ENCODE results near the gene TARBP1. TPM values are rescaled to one million over a fixed set of nuclear protein-coding genes. Genes with fewer than 3 reads are reported as not detected.

TARBP1 gene
- total RNA-seq, 1 donor from 2014 or later = 30.4 TPM

DNA sequence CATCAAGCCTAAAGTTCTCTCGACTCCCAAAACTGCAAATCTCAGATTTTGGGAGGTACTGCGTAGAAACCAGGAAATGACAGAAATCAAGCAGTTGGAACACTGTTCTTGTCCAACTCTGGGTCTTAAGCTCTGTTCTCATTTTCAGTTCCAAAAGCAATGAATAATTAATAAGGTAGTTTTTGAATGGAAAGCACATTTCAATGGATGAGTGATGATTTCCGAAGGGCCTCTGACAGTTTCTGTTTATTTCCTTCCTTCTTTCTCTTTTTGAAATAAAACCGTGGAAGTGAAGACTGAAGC, 20.9 kb upstream of the TARBP1 start:
- CTCF ChIA-PET = interaction anchor here (0.7 to 4.4 kb wide), 17 partner anchors 21 to 605 kb away, joined by 3 to 52 read pairs (median 4); no protein-coding TSS in a partner anchor
- H3K9me3 Mint-ChIP-seq = peaks cover 7% of the 10 kb centered on the region
- intact Hi-C loops (cut with micrococcal nuclease) = loop anchor here (1.0 to 5.0 kb wide), 11 partner anchors 12 to 661 kb away; partner anchors contain the start of gene RBM34
- TF ChIP-seq, protein P1, sequence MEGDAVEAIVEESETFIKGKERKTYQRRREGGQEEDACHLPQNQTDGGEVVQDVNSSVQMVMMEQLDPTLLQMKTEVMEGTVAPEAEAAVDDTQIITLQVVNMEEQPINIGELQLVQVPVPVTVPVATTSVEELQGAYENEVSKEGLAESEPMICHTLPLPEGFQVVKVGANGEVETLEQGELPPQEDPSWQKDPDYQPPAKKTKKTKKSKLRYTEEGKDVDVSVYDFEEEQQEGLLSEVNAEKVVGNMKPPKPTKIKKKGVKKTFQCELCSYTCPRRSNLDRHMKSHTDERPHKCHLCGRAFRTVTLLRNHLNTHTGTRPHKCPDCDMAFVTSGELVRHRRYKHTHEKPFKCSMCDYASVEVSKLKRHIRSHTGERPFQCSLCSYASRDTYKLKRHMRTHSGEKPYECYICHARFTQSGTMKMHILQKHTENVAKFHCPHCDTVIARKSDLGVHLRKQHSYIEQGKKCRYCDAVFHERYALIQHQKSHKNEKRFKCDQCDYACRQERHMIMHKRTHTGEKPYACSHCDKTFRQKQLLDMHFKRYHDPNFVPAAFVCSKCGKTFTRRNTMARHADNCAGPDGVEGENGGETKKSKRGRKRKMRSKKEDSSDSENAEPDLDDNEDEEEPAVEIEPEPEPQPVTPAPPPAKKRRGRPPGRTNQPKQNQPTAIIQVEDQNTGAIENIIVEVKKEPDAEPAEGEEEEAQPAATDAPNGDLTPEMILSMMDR (IDR thresholded peaks at IDR 0.05) = no peak
- DNase-seq = no peak
- POLR2A ChIA-PET = interaction anchor here (0.9 to 3.0 kb wide), 9 partner anchors 13 to 584 kb away, joined by 3 to 20 read pairs (median 4); no protein-coding TSS in a partner anchor
- H3K36me3 Mint-ChIP-seq (ENCODE audit: low read depth) = no peaks in the 10 kb centered on the region
- H3K27me3 Mint-ChIP-seq = no peaks in the 10 kb centered on the region
- ATAC-seq (ENCODE audit: low read depth) = no peak
- peaks cover 30% of the 10 kb centered on the region for H3K4me1 Mint-ChIP-seq
- no peak overlapping the region for H3K4me3 Mint-ChIP-seq
- H3K27ac Mint-ChIP-seq = no peak overlapping the region

DNA sequence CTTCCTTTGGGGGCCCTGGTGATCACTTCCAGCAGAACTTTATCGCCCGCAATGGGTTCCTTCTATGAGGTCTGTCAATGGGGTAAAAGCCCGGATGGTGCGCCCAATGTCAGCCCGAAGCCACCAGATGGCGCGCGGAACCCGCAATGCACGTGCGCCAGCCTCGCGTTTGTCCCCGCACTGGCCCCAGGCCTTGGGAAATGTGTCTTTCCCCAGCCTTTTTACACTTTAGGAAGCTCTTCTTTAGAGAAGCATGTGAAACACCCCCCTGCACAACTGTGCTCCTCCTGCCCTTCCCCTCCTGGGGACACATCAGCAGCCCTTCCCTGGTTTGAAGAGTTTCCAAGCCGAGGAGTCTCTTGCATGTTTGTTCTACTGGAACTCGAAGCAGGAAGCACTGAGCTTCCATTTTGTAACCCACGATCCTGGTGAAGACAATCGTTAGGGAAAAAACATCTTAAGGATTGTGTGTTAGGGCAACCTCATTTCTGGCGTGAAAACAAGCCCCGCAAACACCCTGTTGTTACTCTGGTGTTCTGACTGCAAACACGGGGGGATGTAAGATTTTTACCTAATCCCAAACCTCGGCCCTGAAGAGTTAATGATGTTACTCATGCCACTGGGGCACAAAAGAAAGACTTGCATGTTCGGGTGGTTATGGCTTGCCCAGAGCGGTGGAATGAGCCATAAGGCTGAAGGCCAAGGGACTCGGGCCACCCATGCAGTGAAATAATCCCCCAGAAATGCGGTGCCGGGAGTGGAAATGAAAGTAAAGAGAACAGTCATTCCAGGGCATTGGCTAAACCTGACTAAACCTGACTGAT, 20.4 kb upstream of the TARBP1 start:
- DNase-seq = peak; percentile 78
- ChIA-PET POLR2A (interaction anchor here (0.6 to 3.0 kb wide), 9 partner anchors 23 to 585 kb away, joined by 3 to 20 read pairs (median 4); no protein-coding TSS in a partner anchor), CTCF (interaction anchor here (0.7 to 4.4 kb wide), 18 partner anchors 21 to 605 kb away, joined by 3 to 52 read pairs (median 4); no protein-coding TSS in a partner anchor)
- intact Hi-C loops (cut with micrococcal nuclease) = loop anchor here (1.0 to 5.0 kb wide), 11 partner anchors 11 to 662 kb away; partner anchors contain the start of gene RBM34
- Mint-ChIP-seq H3K27ac (peak overlapping the region; percentile 66), H3K9me3 (peaks cover 4% of the 10 kb centered on the region), H3K36me3 (ENCODE audit: low read depth) (no peaks in the 10 kb centered on the region), H3K4me3 (peak overlapping the region; percentile 55), H3K4me1 (peaks cover 28% of the 10 kb centered on the region), H3K27me3 (no peaks in the 10 kb centered on the region)
- peak; percentile 91 for ATAC-seq (ENCODE audit: low read depth)
- TF ChIP-seq, protein P1 (IDR thresholded peaks at IDR 0.05) = peak; percentile 38

GRCh38 chr1:234498448-234499118, 19.6 kb upstream of the TARBP1 start:
- H3K36me3 Mint-ChIP-seq (ENCODE audit: low read depth) = no peaks in the 10 kb centered on the region
- intact Hi-C loops (cut with micrococcal nuclease) = loop anchor here (1.0 to 5.0 kb wide), 11 partner anchors 10 to 663 kb away; partner anchors contain the start of gene RBM34
- no peak overlapping the region for H3K4me3 Mint-ChIP-seq
- TF ChIP-seq, protein P1 (IDR thresholded peaks at IDR 0.05) = no peak
- DNase-seq (no peak), ATAC-seq (ENCODE audit: low read depth) (peak; percentile 35)
- no peaks in the 10 kb centered on the region for H3K27me3 Mint-ChIP-seq
- no peaks in the 10 kb centered on the region for H3K9me3 Mint-ChIP-seq
- CTCF ChIA-PET = interaction anchor here (0.8 to 4.4 kb wide), 9 partner anchors 24 to 598 kb away, joined by 3 to 52 read pairs (median 6); no protein-coding TSS in a partner anchor
- POLR2A ChIA-PET = interaction anchor here (1.2 to 3.0 kb wide), 5 partner anchors 24 to 585 kb away, joined by 3 to 20 read pairs (median 4); no protein-coding TSS in a partner anchor
- peaks cover 20% of the 10 kb centered on the region for H3K4me1 Mint-ChIP-seq
- H3K27ac Mint-ChIP-seq = peak overlapping the region; percentile 66

DNA sequence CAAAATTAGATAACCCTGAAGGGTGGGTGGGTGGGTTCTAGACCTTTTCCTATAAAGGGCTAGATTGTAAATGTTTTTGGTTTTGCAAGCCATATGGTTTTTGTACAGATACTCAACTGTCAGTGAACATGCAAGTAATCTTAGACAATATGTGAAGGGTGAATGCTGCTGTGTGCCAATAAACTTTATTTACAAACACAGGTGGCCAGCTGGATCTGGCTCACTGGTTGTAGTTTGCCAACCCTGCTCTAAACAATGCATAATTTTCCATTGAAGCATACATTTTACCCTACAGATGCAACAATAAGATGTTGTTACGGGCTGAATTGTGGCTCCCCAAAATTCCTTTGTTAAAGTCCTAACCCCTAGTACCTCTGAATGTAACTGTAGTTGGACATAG, 18.6 kb upstream of the TARBP1 start:
- ChIA-PET CTCF (interaction anchor here (4.4 kb wide), 1 partner anchor 586 kb away, joined by 52 read pairs; no protein-coding TSS in a partner anchor), POLR2A (interaction anchor here (0.7 to 3.0 kb wide), 2 partner anchors 486 to 586 kb away, joined by 4 to 20 read pairs; no protein-coding TSS in a partner anchor)
- no peak for DNase-seq
- Mint-ChIP-seq H3K27me3 (no peaks in the 10 kb centered on the region), H3K27ac (no peak overlapping the region), H3K4me1 (peaks cover 20% of the 10 kb centered on the region), H3K4me3 (no peak overlapping the region), H3K36me3 (ENCODE audit: low read depth) (no peaks in the 10 kb centered on the region), H3K9me3 (no peaks in the 10 kb centered on the region)
- no peak for ATAC-seq (ENCODE audit: low read depth)
- TF ChIP-seq, protein P1 (IDR thresholded peaks at IDR 0.05) = no peak
- intact Hi-C loops (cut with micrococcal nuclease) = loop anchor here (5.0 kb wide), 1 partner anchor 480 kb away; no protein-coding TSS in a partner anchor

Data from activated B cell treated with CpG ODN at 0.5 μM for 24 hours (primary cell).